ENCODE data around the gene ATG10.

Gene ATG10

DNA sequence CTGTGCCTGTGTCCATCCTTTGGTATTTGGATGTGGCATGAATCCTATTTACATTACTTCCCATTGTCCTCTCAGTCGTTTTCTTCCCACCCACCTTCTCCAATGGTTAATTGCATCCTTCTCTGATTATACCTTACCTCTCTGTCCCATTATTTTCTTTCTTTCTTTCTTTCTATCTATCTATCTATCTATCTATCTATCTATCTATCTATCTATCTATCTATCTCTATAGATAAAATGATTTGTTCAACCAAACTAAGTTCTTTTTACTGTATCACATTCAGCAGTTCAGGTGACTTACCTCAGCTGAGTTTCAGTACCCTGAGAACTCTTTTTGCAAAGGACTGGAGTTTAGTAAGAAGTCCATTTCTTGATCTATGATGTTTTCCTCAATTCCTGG lies 225.7 kb downstream of the ATG10 start:
- Mint-ChIP-seq H3K4me1 (no peaks in the 10 kb centered on the region), H3K4me3 (no peak overlapping the region), H3K36me3 (no peaks in the 10 kb centered on the region), H3K9me3 (no peaks in the 10 kb centered on the region), H3K27ac (no peak overlapping the region), H3K27me3 (no peaks in the 10 kb centered on the region)
- DNase-seq (ENCODE audit: low spot score in 2 of 2) (no peak), ATAC-seq (ENCODE audit: low read depth) (no peak)

DNA sequence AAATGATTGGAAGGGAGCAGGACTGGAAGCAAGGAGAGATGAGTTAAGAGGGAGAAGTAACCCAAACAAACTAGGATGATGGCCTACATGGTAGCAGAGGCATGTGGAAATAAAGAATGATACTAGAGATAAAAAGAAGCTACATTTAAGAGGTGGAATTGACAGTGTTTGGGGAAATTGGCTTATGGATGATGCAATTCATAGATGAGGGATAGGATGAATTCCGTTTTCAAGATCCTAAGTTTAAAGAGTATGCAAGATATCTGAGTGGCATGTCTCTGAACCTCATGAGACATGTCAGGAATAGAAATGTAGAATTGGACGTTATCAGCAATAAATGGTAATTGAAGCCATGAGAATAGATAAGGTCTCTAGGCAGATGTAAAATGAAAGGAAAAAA lies 232.7 kb downstream of the ATG10 start:
- H3K4me1 Mint-ChIP-seq, result no peaks in the 10 kb centered on the region
- no peaks in the 10 kb centered on the region for H3K36me3 Mint-ChIP-seq
- no peaks in the 10 kb centered on the region for H3K27me3 Mint-ChIP-seq
- DNase-seq (ENCODE audit: low spot score in 2 of 2) (no peak), ATAC-seq (ENCODE audit: low read depth) (no peak)
- H3K27ac Mint-ChIP-seq, result no peak overlapping the region
- H3K4me3 Mint-ChIP-seq, result no peak overlapping the region
- no peaks in the 10 kb centered on the region for H3K9me3 Mint-ChIP-seq

DNA sequence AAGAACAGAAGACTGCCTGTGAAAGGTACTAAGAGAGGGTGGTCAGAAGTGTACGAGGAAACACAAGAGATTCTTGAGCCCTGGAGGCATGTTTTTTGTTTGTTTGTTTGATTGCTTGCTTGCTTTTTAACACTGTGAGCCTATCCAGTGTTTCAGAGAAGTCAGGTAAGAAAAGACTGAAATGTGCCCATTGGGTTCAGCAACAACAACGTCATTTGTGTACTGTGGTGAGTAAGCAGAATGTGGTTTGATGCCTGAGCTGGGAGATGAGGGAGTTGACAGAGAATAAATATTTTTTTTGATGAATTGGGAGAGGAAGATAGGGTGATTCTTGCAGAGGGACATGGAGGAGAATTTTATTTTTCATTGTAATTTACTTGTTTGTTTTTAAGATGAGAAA lies 233.2 kb downstream of the ATG10 start:
- ATAC-seq (ENCODE audit: low read depth) (no peak), DNase-seq (ENCODE audit: low spot score in 2 of 2) (no peak)
- no peak overlapping the region for H3K4me3 Mint-ChIP-seq
- H3K27me3 Mint-ChIP-seq, result no peaks in the 10 kb centered on the region
- no peaks in the 10 kb centered on the region for H3K36me3 Mint-ChIP-seq
- no peaks in the 10 kb centered on the region for H3K4me1 Mint-ChIP-seq
- H3K9me3 Mint-ChIP-seq, result no peaks in the 10 kb centered on the region
- H3K27ac Mint-ChIP-seq, result no peak overlapping the region

DNA sequence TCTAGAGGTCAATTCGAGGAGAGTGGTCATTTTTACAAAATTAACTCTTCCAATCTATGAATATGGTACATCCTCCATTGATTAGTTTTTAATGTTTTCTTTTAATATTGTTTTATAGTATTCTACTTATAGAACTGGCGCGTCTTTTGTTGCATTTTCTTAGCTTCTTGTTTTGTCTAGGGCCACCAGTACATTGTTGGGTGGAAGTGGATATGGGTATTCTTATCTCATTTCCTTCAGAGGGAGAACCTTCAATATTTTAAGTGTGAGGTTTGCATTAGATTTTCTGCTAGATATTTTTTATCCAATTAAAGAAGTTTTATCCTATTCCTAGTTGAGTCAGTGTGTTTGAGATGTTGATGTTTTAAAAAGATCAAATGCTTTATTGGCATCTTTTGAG lies 236.5 kb downstream of the ATG10 start:
- no peaks in the 10 kb centered on the region for H3K9me3 Mint-ChIP-seq
- H3K4me3 Mint-ChIP-seq, result no peak overlapping the region
- H3K36me3 Mint-ChIP-seq, result no peaks in the 10 kb centered on the region
- no peaks in the 10 kb centered on the region for H3K27me3 Mint-ChIP-seq
- ATAC-seq (ENCODE audit: low read depth) (no peak), DNase-seq (ENCODE audit: low spot score in 2 of 2) (no peak)
- no peaks in the 10 kb centered on the region for H3K4me1 Mint-ChIP-seq
- H3K27ac Mint-ChIP-seq, result no peak overlapping the region

DNA sequence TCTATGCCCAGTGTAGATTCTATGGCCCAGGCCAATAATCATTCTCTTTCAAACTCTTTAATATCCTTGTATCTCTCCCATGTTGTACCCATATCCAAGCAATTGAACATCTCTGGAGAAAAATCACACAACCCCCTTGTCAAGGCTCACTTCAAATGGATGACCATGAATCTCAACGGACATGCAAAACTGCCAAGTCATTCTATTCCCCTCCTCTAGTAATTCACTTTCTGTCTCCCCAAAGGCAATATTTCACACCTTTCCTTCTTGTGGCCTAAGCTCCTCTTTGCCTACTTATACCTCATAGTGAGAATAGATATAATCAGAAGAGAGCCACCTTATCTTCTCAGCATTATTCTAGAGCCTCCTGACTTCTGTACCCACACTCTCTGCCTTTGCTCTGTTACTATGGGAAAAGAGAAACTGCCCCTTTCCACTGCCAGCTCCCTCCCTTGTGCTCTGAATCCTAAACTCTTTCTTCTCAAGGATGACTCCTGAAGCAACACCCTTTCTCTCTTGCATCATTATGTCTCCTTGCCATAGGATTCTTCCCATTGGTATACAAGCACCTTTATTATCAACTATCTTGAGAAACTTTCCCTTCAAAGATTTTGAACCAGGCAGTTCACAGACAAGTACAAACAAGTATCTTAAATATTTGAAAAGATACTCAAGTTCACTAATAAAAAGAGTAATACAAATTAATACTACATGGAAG lies 240.2 kb downstream of the ATG10 start:
- no peaks in the 10 kb centered on the region for H3K36me3 Mint-ChIP-seq
- ATAC-seq (ENCODE audit: low read depth) (no peak), DNase-seq (ENCODE audit: low spot score in 2 of 2) (no peak)

DNA sequence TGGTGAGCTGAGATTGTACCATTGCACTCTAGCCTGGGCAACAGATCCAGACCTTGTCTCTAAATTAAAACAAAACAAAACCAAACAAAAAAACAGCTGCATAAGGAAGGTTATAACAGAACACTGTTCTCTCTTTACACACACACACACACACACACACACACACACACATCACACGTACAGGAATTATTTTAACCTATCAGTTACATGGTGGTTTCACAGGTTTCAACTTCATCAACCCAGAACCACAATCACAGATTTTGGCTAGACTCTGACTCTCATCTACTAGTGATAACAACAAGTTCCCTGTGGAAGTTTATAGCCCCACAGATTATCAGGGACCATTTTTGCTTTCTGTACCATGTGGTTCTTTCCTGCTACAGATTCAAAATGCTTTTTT lies 246.1 kb downstream of the ATG10 start:
- no peak overlapping the region for H3K27ac Mint-ChIP-seq
- no peaks in the 10 kb centered on the region for H3K9me3 Mint-ChIP-seq
- ATAC-seq (ENCODE audit: low read depth) (no peak), DNase-seq (ENCODE audit: low spot score in 2 of 2) (no peak)
- H3K36me3 Mint-ChIP-seq, result peaks cover 4% of the 10 kb centered on the region
- no peaks in the 10 kb centered on the region for H3K4me1 Mint-ChIP-seq
- H3K27me3 Mint-ChIP-seq, result no peaks in the 10 kb centered on the region
- no peak overlapping the region for H3K4me3 Mint-ChIP-seq

More for the DNA sequence above, 240.2 kb downstream of the ATG10 start:
- Mint-ChIP-seq H3K27me3 (no peaks in the 10 kb centered on the region), H3K9me3 (no peaks in the 10 kb centered on the region), H3K27ac (no peak overlapping the region), H3K4me1 (no peaks in the 10 kb centered on the region), H3K4me3 (no peak overlapping the region)

GRCh38 chr5:82218374-82219156 lies 246.7 kb downstream of the ATG10 start:
- ATAC-seq (ENCODE audit: low read depth), result no peak
- H3K27ac Mint-ChIP-seq, result no peak overlapping the region
- no peaks in the 10 kb centered on the region for H3K4me1 Mint-ChIP-seq

DNA sequence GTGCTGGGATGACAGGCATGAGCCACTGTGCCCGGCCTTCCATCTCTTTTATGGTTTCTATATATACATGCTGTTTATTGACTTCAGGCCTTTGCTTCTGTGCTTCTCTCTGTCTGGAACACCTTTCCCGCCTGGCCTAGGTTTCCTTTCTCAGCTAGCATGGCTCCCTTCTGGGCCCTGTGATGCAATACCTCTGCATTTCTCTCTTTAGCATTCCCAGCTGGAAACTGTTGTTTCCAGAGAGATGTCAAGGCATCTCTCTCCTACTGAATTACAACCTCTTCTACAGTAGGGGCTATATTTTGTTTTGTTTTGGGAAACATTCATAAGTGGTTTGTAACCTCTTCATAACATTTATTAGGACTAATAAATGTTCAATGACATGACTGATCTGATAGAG lies 249.2 kb downstream of the ATG10 start:
- H3K4me3 Mint-ChIP-seq, result no peak overlapping the region
- no peaks in the 10 kb centered on the region for H3K9me3 Mint-ChIP-seq
- ATAC-seq (ENCODE audit: low read depth), result no peak
- peaks cover 4% of the 10 kb centered on the region for H3K36me3 Mint-ChIP-seq
- H3K4me1 Mint-ChIP-seq, result peaks cover 2% of the 10 kb centered on the region
- no peak overlapping the region for H3K27ac Mint-ChIP-seq
- no peak for DNase-seq (ENCODE audit: low spot score in 2 of 2)
- no peaks in the 10 kb centered on the region for H3K27me3 Mint-ChIP-seq

More at GRCh38 chr5:82218374-82219156, 246.7 kb downstream of the ATG10 start:
- no peak for DNase-seq (ENCODE audit: low spot score in 2 of 2)
- Mint-ChIP-seq H3K27me3 (no peaks in the 10 kb centered on the region), H3K9me3 (no peaks in the 10 kb centered on the region), H3K4me3 (no peak overlapping the region), H3K36me3 (peaks cover 4% of the 10 kb centered on the region)

DNA sequence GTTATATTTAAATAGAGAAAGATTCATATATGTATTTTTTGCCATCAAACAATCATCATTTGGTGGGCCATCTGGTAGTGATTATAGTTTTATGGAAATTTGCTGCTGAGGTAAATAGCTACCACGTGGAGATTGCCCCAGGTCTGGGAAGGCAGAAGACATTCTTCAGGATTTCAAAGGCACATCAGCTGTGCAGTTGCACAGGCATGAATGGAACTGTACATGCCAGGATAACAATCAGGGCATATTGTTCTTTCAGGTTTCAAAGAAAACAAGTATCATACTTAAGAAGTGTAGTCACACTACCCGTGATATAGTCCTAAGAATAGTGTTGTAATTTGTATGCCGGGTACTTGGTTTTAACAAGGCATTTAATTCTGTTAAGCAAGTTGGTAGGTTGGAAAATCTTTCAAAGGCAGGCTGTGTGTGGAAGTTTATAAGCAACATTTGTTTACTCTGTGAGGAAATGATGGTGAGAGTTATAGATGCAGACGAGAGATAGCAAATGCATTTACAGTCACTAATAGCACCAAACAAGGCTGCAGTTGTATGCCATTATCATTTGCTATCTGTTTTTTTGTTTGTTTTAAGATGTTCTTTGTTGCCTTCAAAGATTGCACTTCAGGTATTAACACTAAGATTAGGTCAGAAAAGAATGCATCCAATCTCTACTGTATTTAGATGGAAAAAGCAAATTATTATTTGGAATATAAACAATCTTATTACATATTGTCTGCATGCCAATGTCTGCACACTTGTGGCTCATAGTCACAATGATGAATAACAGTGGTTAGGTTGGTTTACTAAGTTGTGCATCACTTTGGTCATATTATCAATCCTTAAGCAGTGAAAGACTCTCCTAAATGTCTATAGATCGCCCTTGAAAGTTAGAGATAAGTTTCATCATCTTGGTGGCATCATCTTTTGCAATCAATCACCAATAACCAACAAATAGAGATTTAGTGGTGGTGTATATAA lies 251.1 kb downstream of the ATG10 start:
- DNase-seq (ENCODE audit: low spot score in 2 of 2), result no peak
- ATAC-seq (ENCODE audit: low read depth), result no peak
- Mint-ChIP-seq H3K27ac (no peak overlapping the region), H3K4me1 (peaks cover 2% of the 10 kb centered on the region), H3K4me3 (no peak overlapping the region), H3K36me3 (peaks cover 4% of the 10 kb centered on the region), H3K27me3 (no peaks in the 10 kb centered on the region), H3K9me3 (no peaks in the 10 kb centered on the region)

GRCh38 chr5:82225525-82226172 lies 253.8 kb downstream of the ATG10 start:
- Mint-ChIP-seq H3K4me1 (peaks cover 2% of the 10 kb centered on the region), H3K27me3 (no peaks in the 10 kb centered on the region), H3K9me3 (no peaks in the 10 kb centered on the region), H3K4me3 (no peak overlapping the region), H3K36me3 (no peaks in the 10 kb centered on the region), H3K27ac (no peak overlapping the region)
- DNase-seq (ENCODE audit: low spot score in 2 of 2), result peak; percentile 63 to 66
- peak; percentile 83 for ATAC-seq (ENCODE audit: low read depth)

GRCh38 chr5:82234885-82235284 lies 263.1 kb downstream of the ATG10 start:
- DNase-seq (ENCODE audit: low spot score in 2 of 2) (no peak), ATAC-seq (ENCODE audit: low read depth) (no peak)
- Mint-ChIP-seq H3K4me3 (no peak overlapping the region), H3K27me3 (no peaks in the 10 kb centered on the region), H3K9me3 (no peaks in the 10 kb centered on the region), H3K27ac (no peak overlapping the region), H3K36me3 (no peaks in the 10 kb centered on the region), H3K4me1 (no peaks in the 10 kb centered on the region)

DNA sequence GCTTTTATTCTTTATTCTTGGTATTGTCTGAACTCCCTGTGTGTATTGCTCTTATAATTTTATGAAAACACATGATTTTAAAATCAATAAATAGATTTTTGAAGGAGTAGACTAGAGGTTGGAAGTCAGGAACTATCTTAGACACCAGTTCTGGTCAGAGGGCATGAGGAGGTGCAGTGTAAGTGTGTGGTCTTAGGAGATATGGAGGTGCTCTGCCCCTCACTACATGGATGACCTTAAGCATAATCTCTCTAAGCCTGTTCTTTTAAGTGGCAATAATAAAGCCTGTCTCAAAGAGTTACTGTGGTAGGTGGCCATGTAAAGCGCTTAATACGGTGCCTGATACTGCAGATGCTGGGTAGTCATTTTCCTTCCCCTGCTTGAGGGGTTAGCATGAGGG lies 272.3 kb downstream of the ATG10 start:
- Mint-ChIP-seq H3K4me3 (no peak overlapping the region), H3K4me1 (no peaks in the 10 kb centered on the region), H3K27ac (no peak overlapping the region), H3K9me3 (peaks cover 8% of the 10 kb centered on the region), H3K27me3 (no peaks in the 10 kb centered on the region), H3K36me3 (peaks cover 11% of the 10 kb centered on the region)
- DNase-seq (ENCODE audit: low spot score in 2 of 2) (no peak), ATAC-seq (ENCODE audit: low read depth) (no peak)

DNA sequence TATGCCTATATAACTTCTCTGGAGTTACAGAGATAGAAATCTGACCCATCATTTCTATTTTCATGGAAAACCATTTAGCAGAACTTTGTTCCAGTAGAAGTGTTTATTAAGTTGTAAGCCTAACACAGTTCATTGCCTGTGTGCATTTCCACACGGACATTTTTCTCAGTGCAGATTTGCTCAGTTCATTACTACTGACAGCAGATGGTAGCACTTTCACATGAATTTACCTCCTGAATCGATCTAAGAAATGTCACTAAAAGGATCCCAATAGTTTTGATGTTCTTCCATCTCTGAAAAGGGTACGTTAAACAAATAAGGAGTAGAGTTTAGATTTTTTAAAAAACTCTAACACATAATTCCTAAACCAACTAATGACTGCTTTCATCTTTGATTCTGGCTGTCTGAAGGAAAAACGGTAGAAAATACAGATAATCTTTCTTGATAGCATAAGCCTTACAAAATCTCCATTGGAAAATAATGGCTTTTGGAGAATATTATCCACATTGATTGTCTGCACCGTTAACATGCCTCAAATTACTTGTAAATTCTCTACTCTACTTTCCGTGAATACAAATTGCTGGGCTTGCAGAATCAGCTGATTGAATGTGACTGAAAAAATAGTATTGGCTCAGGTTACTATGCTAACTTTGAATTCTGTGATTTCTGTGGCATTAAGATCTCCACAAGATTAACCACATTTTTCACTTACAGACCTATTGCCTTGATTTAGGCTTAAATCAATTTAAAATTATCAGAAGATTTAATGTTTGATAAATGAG lies 273.2 kb downstream of the ATG10 start:
- Mint-ChIP-seq H3K4me3 (no peak overlapping the region), H3K4me1 (no peaks in the 10 kb centered on the region), H3K9me3 (peaks cover 8% of the 10 kb centered on the region), H3K27me3 (no peaks in the 10 kb centered on the region), H3K27ac (no peak overlapping the region), H3K36me3 (peaks cover 11% of the 10 kb centered on the region)
- DNase-seq (ENCODE audit: low spot score in 2 of 2), result no peak
- no peak for ATAC-seq (ENCODE audit: low read depth)

Data from memory B cell (primary cell).